ENCODE results near the gene MYH14.
A peak's percentile ranks its signal among the peaks of the same experiment; 100 is the strongest.
"Not testable (repeated sequence)": the region's sequence is repeated elsewhere in the genome, so short reads cannot be mapped to it uniquely, and the experiment has no call there.

MYH14 gene

DNA sequence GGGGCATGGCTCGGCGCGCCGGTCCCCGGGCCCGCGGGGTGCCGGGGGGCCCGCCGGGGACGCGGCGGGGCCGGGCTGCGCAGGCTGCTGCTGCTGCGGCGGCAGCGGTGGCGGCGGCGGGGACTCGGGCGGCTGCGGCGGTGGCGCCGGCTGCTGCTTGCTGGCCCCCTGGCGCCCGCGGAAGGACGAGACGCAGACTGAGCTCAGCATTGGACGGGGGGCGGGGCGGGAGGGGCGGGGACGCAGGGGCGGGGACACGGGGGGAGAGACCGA lies 125.4 kb downstream of the MYH14 start:
- H3K9ac ChIP-seq (ENCODE audit: insufficient read length, low read depth): no peak overlapping the region
- H3K9me3 ChIP-seq (ENCODE audit: insufficient read depth, low read length): no peaks in the 10 kb centered on the region
- H3K4me1 ChIP-seq (ENCODE audit: insufficient read depth, insufficient read length): peaks cover 4% of the 10 kb centered on the region
- DNase-seq (ENCODE audit: low read depth, low spot score): no peak
- no peaks in the 10 kb centered on the region for H3K27me3 ChIP-seq (ENCODE audit: insufficient read depth, insufficient read length)
- H3K36me3 ChIP-seq (ENCODE audit: insufficient read depth, insufficient read length, low read length): peaks cover 6% of the 10 kb centered on the region
- TF ChIP-seq ZNF274 (IDR thresholded peaks at IDR 0.05; ENCODE audit: low read depth, low read length) (no peak), YY1 (IDR thresholded peaks at IDR 0.05; ENCODE audit: insufficient read depth, insufficient read length) (no peak)
- peak overlapping the region; percentile 77 for H3K4me3 ChIP-seq (ENCODE audit: insufficient read length, low read depth)

DNA sequence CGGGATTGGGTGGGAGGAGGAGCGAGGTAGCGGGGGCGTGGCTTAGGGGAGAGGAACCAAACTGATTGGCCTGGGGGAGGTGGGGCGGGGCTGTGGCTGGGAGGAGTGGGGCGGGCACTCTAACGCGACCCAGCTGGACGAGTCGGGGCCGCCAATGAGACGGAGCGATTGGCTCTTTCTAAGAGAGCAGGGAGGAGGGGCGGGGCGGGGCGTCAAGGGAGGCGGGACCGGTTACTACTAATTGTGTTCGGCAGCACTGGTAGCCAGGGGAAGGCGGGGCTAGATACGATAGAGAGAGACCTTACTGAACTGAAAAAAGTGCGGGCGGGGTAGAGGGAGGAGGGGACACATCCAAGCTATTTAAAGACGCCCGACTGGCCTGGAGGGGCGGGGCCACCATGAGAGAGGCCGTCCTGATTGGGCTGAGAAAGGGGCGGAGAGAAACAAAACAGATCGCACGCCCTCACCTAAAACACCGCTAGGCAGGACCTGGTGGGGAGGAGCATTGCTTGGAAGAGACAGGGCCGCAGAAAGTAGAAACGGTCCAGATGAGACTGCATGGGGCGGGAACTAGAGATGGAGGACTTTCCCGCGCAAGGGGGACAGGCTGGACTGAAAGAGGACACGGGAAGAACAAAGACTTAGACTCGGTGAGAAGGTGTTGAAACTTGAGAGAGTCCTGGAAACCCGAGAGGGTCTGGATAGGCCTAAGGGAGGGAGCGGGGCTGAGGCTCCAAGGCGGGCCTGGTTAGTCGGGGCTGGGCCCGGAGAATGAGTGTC lies 125.9 kb downstream of the MYH14 start, which contains the start of gene KCNC3:
TSS of gene KCNC3 (minus strand) at position 232 of the 780 bp plus-strand sequence. CDS start 295 bp downstream, outside the sequence.
- peak; percentile 96 for DNase-seq (ENCODE audit: low read depth, low spot score)
- H3K36me3 ChIP-seq (ENCODE audit: insufficient read depth, insufficient read length, low read length): peaks cover under 1% of the 10 kb centered on the region
- peak within 1 kb of the TSS; percentile 86 for H3K9ac ChIP-seq (ENCODE audit: insufficient read length, low read depth)
- H3K4me1 ChIP-seq (ENCODE audit: insufficient read depth, insufficient read length): peaks cover 4% of the 10 kb centered on the region
- no peak for TF ChIP-seq ZNF274 (IDR thresholded peaks at IDR 0.05; ENCODE audit: low read depth, low read length)
- TF ChIP-seq SUZ12 (IDR thresholded peaks at IDR 0.05; ENCODE audit: extremely low read depth, insufficient read depth, insufficient read length): no peak
- no peak for TF ChIP-seq YY1 (IDR thresholded peaks at IDR 0.05; ENCODE audit: insufficient read depth, insufficient read length)
- no peaks in the 10 kb centered on the region for H3K9me3 ChIP-seq (ENCODE audit: insufficient read depth, low read length)
- no peaks in the 10 kb centered on the region for H3K27me3 ChIP-seq (ENCODE audit: insufficient read depth, insufficient read length)
- H3K4me3 ChIP-seq (ENCODE audit: insufficient read length, low read depth): peak within 1 kb of the TSS; percentile 77

GRCh38 chr19:50329926-50330294 lies 126.5 kb downstream of the MYH14 start:
- H3K27me3 ChIP-seq (ENCODE audit: insufficient read depth, insufficient read length): not testable (repeated sequence)
- H3K4me3 ChIP-seq (ENCODE audit: insufficient read length, low read depth): peak overlapping the region; percentile 66

DNA sequence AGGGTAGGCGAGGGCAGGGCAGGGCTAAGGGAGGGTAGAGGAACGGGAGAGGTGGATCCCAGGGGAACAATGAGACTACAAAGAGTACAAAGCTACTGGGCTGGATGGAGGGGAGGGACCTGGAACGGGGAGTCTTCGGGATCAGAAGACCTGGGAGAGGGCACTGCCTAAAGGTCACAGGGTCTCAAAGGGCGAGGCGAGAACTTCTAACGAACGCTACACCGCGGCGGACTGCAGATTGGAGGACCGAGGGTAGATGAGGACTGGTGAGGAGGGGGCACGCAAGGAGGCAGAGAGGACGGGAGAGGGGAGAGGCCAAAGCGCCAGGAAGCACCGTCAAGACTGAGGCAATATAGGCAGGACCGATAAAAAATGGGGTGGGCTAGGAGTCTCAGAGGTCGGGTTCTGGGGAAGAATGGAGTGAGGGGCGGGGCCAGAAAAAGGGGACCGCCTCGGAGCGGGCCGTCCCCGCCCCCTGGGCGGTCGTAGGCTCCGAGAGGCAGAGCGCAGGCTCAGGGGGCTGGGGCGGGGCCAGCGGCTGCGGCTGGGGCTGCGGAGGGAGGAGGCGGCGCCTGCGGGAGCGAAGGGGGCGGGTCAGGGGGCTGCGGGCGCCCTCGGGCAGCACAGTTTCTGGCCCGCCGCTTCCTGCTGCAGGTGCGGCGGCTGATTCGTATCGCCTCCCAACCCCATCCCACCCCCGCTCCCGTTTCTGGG lies 127.1 kb downstream of the MYH14 start:
- Histone ChIP-seq H3K36me3 (ENCODE audit: insufficient read depth, insufficient read length, low read length) (no peaks in the 10 kb centered on the region), H3K9me3 (ENCODE audit: insufficient read depth, low read length) (no peaks in the 10 kb centered on the region), H3K4me1 (ENCODE audit: insufficient read depth, insufficient read length) (peaks cover 9% of the 10 kb centered on the region), H3K27me3 (ENCODE audit: insufficient read depth, insufficient read length) (no peaks in the 10 kb centered on the region), H3K4me3 (ENCODE audit: insufficient read length, low read depth) (peak overlapping the region; percentile 66), H3K9ac (ENCODE audit: insufficient read length, low read depth) (peak overlapping the region; percentile 71)
- no peak for DNase-seq (ENCODE audit: low read depth, low spot score)
- no peak for TF ChIP-seq YY1 (IDR thresholded peaks at IDR 0.05; ENCODE audit: insufficient read depth, insufficient read length)
- no peak for TF ChIP-seq ZNF274 (IDR thresholded peaks at IDR 0.05; ENCODE audit: low read depth, low read length)
- TF ChIP-seq SUZ12 (IDR thresholded peaks at IDR 0.05; ENCODE audit: extremely low read depth, insufficient read depth, insufficient read length): no peak

More at GRCh38 chr19:50329926-50330294, 126.5 kb downstream of the MYH14 start:
- H3K9me3 ChIP-seq (ENCODE audit: insufficient read depth, low read length); H3K4me1 ChIP-seq (ENCODE audit: insufficient read depth, insufficient read length); DNase-seq (ENCODE audit: low read depth, low spot score); H3K36me3 ChIP-seq (ENCODE audit: insufficient read depth, insufficient read length, low read length): not testable (repeated sequence)
- H3K9ac ChIP-seq (ENCODE audit: insufficient read length, low read depth): peak overlapping the region; percentile 71

GRCh38 chr19:50331221-50331993 lies 128.0 kb downstream of the MYH14 start:
- peak overlapping the region; percentile 92 for H3K9ac ChIP-seq (ENCODE audit: insufficient read length, low read depth)
- H3K36me3 ChIP-seq (ENCODE audit: insufficient read depth, insufficient read length, low read length): no peaks in the 10 kb centered on the region
- H3K9me3 ChIP-seq (ENCODE audit: insufficient read depth, low read length): no peaks in the 10 kb centered on the region
- no peaks in the 10 kb centered on the region for H3K27me3 ChIP-seq (ENCODE audit: insufficient read depth, insufficient read length)
- no peak for TF ChIP-seq SUZ12 (IDR thresholded peaks at IDR 0.05; ENCODE audit: extremely low read depth, insufficient read depth, insufficient read length)
- TF ChIP-seq ZNF274 (IDR thresholded peaks at IDR 0.05; ENCODE audit: low read depth, low read length): no peak
- no peak for TF ChIP-seq YY1 (IDR thresholded peaks at IDR 0.05; ENCODE audit: insufficient read depth, insufficient read length)
- DNase-seq (ENCODE audit: low read depth, low spot score): no peak
- H3K4me3 ChIP-seq (ENCODE audit: insufficient read length, low read depth): peak overlapping the region; percentile 83
- peaks cover 9% of the 10 kb centered on the region for H3K4me1 ChIP-seq (ENCODE audit: insufficient read depth, insufficient read length)

- no peak for DNase-seq (ENCODE audit: low read depth, low spot score)
- Histone ChIP-seq H3K27me3 (ENCODE audit: insufficient read depth, insufficient read length) (no peaks in the 10 kb centered on the region), H3K9ac (ENCODE audit: insufficient read length, low read depth) (peak overlapping the region; percentile 92), H3K4me1 (ENCODE audit: insufficient read depth, insufficient read length) (peaks cover 9% of the 10 kb centered on the region), H3K9me3 (ENCODE audit: insufficient read depth, low read length) (no peaks in the 10 kb centered on the region), H3K36me3 (ENCODE audit: insufficient read depth, insufficient read length, low read length) (no peaks in the 10 kb centered on the region), H3K4me3 (ENCODE audit: insufficient read length, low read depth) (peak overlapping the region; percentile 83)
- TF ChIP-seq YY1 (IDR thresholded peaks at IDR 0.05; ENCODE audit: insufficient read depth, insufficient read length) (no peak), ZNF274 (IDR thresholded peaks at IDR 0.05; ENCODE audit: low read depth, low read length) (no peak), SUZ12 (IDR thresholded peaks at IDR 0.05; ENCODE audit: extremely low read depth, insufficient read depth, insufficient read length) (no peak)
Observed at GRCh38 chr19:50331994-50332243, 128.5 kb downstream of the MYH14 start.

Data from NT2/D1 (cell line).